ELF-1 (cell line): ENCODE measurements around the gene ZSCAN18.

Experiments used
- DNase-seq: peaks from one replicate; pipeline ENCODE4 v3.0.0-alpha.2; 2016; ENCODE audit warnings: low read depth, low spot score

Gene ZSCAN18

DNA sequence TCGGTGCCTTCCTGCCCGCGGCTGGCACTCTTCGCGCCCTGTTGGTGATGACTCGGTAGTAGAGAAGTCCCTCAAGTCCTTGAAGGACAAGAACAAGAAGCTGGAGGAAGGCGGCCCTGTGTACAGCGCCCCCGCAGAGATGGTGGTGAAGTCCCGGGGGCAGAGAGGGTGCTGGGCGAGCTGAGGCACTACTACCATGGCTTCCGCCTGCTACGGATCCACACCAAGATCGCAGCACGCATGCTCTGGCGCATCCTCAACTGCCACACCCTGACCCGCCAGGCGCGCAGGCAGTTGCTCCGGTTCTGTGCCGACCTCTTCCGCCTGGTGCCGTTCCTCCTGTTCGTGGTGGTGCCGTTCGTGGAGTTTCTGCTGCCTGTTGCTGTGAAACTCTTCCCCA, 53.1 kb downstream of the ZSCAN18 start:
- no peak for DNase-seq

DNA sequence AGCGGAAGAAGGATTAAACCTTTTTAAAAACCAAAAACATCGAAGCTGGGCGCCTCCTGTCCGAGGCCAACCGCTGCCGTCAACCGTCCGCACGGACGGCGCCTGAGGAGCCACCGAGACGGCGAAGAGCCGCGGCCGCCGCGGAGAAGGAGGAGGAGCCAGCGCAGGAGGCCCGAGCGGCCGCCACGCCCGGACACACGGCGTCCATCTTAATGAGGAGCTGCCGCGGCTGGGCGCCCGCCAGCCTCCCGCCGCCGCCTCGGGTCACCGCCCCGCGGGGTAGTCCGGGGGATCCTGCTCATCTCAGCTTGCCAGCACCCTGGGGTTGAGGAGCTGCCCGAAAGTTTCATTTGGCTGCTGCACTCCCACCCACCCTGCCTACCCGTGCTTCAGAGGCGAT, 53.6 kb downstream of the ZSCAN18 start:
- DNase-seq = no peak

DNA sequence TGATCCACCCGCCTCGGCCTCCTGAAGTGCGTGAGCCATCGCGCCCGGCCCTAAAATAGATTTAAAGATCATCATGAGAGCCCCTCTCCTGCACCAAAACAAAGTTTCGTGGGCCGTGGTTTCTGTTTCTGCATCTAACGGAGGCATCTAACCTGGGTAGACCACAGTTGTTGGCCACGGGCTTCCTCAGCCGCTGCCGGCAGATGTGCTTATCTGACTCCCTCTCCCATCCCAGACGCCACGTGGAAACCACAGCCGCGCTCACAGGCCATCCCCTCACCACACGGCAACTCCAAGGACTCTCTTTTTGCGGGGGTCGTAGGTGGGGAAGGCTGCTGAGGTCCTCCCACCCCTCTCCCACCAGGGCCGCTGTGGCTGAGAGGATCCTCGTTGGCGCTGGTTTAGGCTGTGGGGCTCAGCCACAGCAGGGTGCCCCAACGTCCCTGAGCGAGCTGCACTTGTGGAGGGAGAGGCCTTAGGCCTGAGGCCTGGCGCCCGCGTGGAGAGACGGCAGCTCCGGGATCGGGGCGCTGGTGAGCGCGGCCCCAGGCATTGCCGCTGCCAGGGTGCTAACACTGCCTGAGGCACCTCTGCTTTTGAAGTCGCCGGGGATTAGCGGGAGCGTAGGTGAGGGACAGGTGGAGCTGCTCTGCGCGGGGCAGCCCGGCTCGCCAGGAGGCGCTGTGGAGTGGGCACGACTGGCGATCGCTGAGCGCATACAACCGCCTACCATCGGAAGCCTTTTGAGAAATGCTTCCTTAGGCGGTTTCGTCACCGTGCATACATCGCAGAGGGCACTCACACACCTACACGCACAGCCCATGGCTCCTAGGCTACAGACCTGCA, 55.3 kb downstream of the ZSCAN18 start:
- no peak for DNase-seq

DNA sequence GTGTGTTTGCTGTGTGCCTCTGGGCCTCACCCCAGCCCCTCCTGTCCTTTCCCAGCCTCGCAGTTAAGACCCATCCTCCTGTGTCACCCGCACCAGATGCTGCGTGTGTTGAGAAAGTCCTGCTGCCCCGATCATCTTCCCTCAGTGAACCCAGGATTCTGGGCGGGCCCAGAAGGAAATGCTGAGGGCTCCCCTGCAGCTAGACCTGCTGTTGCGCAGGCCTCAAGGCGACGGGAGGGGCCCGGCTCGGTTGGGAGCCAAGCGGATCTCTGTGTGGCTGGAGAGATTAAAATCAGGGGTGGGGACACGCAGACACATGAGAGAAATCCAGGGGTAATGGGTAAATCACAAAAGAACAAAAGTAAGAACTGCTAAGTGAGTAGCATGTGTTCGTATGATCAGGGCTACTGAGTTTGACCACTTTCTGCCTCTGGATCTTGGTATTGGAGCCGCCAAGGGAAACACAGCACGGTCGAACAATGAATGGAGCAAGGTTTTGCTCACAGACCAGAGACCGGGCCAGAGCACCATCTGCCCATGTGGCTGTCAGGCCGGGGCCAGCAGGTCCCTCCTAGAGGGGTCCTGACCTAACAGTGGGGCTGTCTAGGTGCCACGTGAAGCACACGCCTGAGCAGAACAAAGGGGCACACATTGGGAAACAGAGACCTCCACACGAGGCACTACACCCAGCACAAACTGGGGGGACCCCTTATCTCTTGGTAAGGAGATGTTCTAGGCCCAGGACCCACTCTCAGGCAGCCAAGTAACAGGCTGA, 57.1 kb downstream of the ZSCAN18 start:
- no peak for DNase-seq

DNA sequence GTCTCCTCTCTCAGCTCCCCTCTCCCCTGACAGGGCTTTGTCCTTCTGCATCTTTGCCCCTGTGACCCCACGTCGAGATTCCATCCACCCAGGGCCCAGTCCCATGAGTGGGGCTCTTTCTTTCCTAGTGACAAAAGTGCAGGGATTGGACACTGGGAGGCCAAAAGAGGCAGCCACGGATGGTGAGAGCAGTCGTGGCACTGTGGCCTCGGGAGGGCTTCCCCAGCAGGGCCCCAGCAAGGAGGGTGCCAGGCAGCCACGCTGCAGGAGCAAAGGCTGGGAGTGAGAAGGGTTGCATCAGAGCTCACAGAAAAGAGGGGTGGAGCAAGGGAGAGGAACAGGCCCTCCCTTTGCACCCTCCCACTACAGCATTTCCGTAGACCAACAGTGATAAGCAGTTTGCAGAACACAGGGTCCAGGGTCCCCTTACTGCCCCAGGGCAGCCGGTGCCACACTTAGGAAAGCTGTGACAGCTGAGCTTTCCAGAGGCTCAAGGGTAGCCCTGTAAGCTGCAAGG, 59.3 kb downstream of the ZSCAN18 start:
- no peak for DNase-seq

DNA sequence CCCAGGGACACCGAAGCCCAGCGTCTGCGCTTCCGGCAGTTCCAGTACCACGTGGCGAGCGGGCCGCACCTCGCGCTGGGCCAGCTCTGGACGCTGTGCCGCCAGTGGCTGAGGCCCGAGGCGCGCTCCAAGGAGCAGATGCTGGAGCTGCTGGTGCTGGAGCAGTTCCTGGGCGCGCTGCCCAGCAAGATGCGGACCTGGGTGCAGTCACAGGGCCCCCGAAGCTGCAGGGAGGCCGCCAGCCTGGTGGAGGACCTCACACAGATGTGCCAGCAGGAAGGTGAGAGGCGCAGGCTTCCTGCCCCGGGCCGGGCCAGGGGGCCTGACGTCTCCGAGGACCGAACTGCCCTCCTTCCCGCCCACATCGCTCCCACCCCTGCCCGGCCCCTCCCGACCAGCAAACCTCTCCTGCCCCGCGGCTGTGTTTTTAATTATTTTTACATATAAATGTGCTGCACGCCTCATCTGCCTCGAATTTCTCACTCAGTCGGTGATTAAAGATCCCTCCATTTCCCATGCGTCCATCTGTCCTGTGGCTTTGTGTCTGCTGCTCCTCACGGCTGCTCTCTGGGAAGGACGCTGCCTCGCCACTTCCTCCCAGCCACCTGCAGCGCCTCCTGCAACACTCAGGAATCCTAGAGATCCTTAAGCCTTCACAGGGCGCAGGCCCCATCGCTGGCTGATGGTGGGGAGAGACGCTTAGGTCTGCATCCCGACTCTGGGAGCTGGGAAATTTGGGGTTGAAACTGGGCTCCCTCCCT, 59.9 kb downstream of the ZSCAN18 start:
- no peak for DNase-seq

DNA sequence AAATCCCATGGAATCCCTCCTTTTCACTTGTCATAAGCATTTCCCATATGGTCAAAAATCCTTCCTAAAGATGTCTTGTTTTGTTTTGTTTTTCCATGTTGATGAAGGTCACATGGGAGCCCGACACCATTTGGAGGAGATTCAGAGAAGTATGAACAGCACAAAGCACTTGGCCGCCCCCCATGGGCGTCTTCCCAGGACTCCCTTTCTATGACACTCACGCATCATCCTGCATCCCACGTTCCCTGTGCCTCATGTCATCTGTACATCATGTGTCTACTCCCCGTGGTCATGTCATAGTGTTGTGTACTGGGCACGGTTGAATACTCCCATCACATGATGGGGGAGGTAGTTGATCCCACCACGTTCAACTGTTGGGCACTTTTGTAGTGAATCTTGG, 62.2 kb downstream of the ZSCAN18 start:
- DNase-seq = no peak

DNA sequence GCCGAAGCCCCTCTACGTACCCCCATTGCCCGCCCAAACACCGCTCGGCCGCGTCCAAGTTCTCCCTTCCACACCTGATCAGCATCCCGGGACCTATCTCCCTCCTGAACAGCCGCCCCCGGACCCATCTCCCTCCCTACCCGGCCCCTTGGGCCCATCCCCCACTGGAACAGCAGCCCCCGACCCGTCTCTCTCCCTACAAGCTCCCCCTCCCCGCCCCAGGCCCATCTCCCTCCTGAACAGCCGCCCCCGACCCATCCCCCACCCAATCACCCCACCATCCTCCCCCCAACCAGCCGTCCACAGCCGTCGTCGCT, 63.6 kb downstream of the ZSCAN18 start:
- DNase-seq = no peak
